GM12891 (cell line): ENCODE results near the gene TTC27.

ENCODE experiments used
- POLR2A ChIP-seq: IDR thresholded peaks from 2 replicates; pipeline ENCODE4 v1.6.1; 2011; ENCODE audit warnings: low read depth, low read length, control low read depth
- POLR2AphosphoS5 ChIP-seq: IDR thresholded peaks from 2 replicates; pipeline ENCODE4 v1.6.1; 2011; ENCODE audit warnings: low read depth, low read length, control low read depth
- POU2F2 ChIP-seq: IDR thresholded peaks from 2 replicates; pipeline ENCODE4 v1.6.1; 2011; ENCODE audit warnings: low read depth, mild to moderate bottlenecking, control low read depth, low read length, moderate library complexity
- SPI1 ChIP-seq: IDR thresholded peaks from 2 replicates; pipeline ENCODE4 v1.6.1; 2011; ENCODE audit warnings: low read depth, low read length, control low read depth
- TAF1 ChIP-seq: IDR thresholded peaks from 2 replicates; pipeline ENCODE4 v1.6.1; 2011; ENCODE audit warnings: low read depth, low read length, control low read depth

DNA sequence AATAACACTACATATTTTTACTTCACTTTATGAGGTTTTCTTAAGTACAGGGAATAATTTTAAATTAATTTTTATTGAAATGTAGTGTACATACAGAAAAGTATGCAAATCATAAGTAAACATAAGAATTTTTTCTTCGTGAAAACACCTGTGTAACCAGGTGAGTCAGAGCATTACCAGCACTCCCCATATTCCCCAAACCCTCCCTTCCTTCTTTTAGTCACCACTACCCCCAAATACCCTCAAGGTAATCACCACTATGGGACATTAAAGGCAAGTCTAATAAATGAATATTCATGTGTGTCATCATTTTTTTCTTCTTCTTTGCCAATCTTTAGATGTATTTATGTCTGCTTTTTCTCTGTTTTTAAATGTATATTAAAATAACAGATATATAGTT lies 179.0 kb downstream of the TTC27 start:
- TF ChIP-seq SPI1: no peak
- no peak for TF ChIP-seq POLR2A
- TF ChIP-seq POLR2AphosphoS5: no peak
- TF ChIP-seq TAF1: no peak
- TF ChIP-seq POU2F2: no peak
